GM12801 (cell line): ENCODE measurements around the gene TACR1.

Experiments
- TF ChIP-seq, protein P1 (sequence below): IDR thresholded peaks from one replicate; pipeline ENCODE4 v1.5.1; 2011; ENCODE audit warnings: control low read depth; ENCODE audit not compliant: insufficient read length; ENCODE audit errors: extremely low read depth

TACR1 gene

DNA sequence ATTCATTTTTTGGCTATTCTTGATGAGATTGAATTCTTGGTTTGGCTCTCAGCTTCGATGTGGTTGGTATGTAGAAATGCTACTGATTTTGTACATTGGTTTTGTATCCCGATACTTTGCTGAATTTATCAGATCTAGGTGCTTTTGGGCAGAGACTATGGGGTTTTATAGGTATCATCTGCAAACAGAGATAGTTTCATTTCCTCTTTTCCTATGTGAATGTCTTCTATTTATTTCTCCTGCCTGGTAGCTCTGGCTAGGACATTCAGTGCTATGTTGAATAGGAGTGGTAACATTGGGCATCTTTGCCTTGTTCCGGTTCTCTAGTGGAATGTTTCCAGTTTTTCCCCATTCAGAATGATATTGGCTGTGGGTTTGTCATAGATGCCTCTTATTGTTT is 5.5 kb upstream of the TACR1 start:
- TF ChIP-seq, protein P1, sequence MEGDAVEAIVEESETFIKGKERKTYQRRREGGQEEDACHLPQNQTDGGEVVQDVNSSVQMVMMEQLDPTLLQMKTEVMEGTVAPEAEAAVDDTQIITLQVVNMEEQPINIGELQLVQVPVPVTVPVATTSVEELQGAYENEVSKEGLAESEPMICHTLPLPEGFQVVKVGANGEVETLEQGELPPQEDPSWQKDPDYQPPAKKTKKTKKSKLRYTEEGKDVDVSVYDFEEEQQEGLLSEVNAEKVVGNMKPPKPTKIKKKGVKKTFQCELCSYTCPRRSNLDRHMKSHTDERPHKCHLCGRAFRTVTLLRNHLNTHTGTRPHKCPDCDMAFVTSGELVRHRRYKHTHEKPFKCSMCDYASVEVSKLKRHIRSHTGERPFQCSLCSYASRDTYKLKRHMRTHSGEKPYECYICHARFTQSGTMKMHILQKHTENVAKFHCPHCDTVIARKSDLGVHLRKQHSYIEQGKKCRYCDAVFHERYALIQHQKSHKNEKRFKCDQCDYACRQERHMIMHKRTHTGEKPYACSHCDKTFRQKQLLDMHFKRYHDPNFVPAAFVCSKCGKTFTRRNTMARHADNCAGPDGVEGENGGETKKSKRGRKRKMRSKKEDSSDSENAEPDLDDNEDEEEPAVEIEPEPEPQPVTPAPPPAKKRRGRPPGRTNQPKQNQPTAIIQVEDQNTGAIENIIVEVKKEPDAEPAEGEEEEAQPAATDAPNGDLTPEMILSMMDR, result no peak

DNA sequence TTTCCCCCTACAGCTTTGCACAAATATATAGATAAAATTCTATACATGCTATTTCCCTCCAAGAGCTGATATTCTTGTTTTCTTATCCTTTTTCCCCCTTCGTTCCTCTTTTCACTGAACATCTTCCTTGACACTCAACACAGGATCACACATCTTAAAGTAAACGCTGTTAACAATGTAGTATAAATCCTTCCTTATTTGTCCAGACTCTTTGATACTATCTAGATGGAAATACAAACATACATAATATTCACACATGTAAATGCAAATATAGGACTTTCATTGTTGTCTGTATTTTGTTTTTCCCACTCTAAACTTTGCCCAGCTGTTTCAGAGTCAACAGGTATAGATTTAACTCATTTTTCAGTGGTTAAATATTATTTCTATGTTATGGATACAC is 3.0 kb upstream of the TACR1 start:
- TF ChIP-seq, protein P1, result no peak

DNA sequence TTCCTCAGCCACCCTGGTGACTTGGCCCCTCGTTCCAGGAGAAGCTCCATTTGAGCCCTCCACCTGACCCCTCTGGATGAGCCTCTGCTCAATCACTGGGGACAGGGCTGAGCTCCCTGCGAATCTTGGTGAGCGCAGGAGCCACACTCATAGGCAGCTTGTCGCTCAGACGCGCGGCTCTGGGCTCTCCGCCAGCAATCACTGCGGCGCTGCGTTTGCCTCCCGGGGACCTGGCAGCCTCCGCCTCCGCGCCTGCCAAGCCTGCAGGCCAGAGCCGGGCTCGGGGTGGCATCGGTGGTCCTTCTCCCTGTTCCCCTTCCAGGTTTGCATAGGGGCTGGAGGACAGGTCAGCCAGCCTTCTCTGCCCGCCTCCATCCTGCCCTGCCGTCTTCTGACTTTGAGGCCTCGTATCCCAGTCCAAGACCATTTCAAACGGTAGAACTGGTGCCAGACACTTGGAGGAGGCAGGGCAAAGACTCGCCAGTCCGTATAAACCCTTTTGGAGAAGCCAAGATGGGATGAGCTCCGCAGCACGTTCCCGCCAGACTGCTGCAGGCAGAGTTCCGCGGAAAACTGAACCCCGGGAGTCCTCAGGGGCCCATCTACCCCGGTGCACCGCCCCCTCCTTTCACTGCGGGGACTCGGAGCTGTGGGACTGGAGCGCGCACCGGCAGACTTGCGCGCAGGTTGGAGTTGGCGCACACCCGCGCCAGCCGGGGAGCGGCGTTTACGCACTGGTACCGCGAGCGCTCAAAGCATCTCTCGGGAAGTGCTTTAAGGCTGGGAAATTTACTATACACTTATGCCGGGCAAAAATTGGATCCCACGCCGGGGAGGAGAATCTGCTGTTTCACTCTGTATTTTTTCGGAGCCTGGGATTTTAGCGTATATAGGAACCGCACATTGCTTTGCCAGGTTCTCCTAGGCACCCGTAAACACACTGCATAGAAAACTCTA is 1.1 kb upstream of the TACR1 start:
- TF ChIP-seq, protein P1, result no peak

DNA sequence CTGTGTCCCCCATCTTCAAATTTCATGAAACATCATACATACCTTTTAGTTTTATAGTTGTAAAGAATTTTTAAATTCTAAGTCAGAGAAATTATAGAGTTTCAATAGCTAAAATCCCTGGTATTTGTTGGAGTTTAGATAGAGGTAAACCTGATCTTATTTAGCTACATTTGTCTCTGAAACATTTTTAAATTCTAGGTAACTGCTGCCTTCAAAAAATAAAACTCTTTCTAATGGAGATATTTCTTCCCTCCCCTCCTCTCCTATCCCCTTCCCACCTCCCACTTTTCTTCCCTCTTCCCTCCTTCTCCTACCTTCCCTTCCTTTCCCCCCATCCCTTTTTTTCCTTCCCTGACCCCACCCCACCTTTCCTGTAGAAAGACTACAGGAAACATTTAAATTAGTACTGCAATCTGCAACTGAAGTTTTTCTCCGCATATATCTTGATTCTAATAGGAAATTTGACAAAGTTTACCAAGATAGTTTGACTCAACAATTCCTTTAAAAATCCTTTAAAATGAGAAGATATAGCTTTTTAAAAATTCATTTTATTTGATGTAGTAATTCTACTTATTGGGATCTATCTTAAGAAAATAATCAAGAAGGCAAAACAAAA is 4.1 kb downstream of the TACR1 start:
- TF ChIP-seq, protein P1, result no peak

DNA sequence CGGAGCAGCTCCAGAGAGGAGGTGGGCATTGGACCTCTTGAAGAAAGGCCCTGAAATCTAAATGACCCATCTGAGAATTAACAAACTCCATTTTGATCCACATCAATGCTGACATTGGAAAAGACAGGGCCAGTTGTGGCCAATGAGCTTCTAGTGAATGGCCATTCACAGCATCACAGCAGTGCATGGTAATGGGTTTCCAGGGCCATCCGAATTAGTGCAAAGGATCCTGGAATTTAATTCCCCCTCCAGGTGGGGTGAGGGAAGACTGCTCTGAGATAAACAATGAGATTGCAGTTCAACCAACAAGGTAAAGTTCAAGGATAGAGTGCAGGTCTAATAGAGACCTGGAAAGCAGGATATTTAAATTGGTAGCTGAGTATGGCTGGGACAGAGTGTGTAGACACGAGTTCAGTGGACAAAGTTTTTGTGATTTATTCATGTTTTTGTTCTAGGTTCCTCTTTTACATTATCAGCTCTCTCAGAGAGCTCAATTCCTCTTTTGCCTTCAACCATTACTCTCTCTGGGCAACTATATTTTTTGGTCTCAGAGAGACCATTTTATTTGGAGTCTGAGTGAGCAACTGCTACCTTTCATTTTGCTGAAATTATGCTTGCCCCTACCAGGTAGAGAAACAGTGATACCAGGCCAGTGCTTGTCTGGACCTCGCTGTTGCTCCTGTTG is 5.0 kb downstream of the TACR1 start:
- TF ChIP-seq, protein P1, result no peak

DNA sequence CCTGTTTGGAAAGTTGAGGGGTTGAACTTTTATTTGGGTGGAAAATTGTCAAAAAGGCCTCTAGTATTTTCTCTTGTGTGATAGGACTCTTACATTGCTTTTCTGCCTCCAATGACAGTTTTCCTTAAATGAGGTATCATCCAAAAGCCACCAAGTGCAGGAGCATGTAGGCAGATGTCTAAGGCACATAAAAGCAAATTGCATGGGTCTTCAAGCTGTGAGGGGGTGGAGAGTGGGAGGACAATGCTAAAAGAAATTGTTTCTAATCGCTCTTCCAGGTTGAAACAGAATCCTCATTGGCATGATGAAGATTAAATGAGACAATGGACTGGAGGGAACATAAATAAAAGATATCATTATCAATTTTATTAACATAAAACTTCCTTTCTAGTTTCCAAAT is 6.8 kb downstream of the TACR1 start:
- TF ChIP-seq, protein P1, result no peak
